ENCODE measurements around the gene FAM200B.

GRCh38 chr4:15653864-15654592 is 27.6 kb upstream of the FAM200B start:
- TF ChIP-seq CTCF (IDR thresholded peaks at IDR 0.05) (no peak), EP300 (IDR thresholded peaks at IDR 0.05) (no peak)
